GM21786 (cell line): ENCODE results near the gene ATP9A.
"Not testable (repeated sequence)": the region's sequence is repeated elsewhere in the genome, so short reads cannot be mapped to it uniquely, and the experiment has no call there.

ENCODE experiments used
- ATAC-seq: cut with Tn5 transposase; IDR thresholded peaks from one replicate; pipeline ENCODE4 v1.9.1; 2021; ENCODE audit not compliant: unreplicated experiment

The ATP9A gene

DNA sequence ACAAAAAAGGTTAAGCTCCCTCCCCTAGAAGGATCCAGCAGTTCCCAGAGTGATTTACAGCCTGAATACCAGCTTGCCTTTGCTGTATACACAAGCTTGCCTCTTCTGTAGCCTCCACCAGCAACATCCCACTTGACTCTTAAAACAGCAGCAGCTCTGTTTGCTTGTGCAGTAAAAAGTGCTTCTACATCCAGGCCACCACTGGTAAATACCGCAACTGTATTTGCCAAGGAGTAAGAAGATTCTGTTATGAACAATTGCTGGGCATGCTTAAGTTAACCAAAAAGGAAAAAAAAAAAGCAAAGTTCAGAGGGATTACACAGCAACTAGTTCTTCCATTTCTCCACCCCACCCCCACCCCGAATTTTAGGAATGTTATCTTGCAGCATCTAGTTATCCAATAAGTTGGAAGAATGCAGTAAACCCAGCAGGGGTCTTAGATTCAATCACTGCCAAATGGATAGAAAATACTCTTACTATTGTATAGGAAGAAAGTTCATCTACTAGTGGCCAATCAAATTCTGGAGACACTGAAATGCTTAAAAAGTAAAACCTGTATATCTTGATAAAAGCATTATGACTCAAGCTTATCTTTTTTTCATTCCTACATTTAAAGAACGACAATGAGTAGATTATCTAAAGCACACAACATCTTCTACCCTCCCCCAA lies 29.3 kb upstream of the ATP9A start:
- ATAC-seq, result no peak

DNA sequence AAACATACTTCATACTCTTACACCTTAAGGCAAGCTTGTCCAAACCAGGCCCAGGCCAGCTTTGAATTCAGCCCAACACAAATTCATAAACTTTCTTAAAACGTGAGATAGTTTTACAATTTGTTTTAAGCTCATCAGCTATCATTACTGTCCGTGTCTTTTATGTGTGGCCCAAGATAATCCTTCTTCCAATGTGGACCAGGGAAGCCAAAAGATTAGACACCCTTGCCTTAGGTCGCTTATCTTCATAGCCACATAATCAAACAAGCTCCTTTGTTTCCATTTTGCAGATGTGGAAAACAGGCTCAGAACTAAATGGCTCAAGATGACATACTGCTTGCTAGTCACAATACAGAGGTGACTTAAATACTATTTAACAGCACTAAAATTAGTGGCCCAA lies 28.1 kb upstream of the ATP9A start:
- ATAC-seq, result no peak

DNA sequence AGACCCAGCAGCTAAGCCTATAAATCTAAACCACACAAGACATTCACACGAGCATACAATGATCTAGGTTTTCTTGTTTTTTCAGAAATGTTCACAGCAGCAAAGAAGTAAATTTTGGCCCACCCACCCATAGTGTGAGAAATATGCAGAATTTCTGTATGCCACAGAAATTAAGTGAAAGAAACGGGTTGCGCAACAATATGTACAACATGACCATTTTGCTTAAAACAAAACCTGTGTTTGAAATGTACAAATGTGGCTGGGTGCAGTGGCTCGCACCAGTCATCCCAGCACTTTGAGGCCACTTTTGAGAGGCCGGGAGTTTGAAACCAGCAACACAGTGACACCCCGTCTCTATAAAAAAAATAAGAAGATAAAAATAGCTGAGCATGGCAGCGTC lies 24.8 kb upstream of the ATP9A start:
- no peak for ATAC-seq

DNA sequence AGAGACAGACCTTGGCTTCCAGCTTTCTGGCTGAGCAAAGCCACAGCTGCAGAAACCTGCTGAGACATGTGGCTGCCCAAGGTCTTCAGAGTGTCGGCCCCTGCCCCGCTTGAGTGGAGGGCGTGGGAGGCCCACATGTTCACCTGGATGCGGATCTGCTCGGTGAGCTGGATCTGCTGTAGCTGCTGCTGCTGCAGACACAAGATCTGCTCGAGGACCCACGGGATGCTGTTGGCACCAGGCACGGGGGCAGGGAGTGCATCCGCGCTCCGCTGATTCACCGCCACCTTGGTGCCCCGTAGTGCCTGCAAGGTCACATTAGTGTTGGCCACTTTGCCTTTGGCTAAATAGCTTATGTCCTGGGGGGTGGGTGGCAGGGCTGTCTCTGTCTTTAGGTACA lies 23.4 kb upstream of the ATP9A start:
- no peak for ATAC-seq

DNA sequence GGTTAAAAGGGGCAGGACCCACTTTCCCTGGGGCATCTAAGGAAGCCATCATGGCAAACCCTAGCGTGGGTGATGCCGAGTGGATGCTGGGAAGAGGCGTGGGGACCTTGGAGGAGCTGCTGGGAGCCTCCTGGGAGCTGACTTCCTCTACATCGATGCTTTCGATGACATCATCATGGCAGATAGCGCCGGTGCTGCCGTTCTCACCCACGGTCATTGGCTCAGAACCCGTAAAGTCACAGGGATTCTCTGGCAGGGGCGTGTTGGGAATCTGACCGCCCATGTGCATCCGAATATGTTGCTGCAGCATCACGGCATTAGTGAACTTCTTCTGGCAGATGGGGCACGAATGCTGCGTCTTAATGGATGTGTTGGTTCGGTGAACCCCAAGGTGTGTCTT lies 22.1 kb upstream of the ATP9A start:
- no peak for ATAC-seq

DNA sequence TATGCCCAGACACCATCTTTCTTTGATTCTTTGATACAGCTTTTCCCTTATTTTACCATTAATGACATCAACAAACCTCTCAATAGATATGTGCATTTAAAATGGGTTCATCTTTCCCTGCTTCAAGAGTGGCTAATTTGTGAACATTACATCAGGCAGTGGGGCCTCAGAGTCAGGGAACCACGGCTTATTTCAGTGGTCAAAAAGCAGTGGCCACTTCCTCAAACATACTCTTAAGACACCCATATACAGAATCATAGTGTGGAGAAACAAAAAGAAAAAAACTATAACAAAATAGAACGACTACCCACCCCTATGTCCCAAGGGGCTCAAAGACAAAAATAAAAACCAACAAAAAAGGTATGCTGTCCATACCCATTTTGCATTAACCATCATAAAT lies 21.2 kb upstream of the ATP9A start:
- ATAC-seq, result no peak

DNA sequence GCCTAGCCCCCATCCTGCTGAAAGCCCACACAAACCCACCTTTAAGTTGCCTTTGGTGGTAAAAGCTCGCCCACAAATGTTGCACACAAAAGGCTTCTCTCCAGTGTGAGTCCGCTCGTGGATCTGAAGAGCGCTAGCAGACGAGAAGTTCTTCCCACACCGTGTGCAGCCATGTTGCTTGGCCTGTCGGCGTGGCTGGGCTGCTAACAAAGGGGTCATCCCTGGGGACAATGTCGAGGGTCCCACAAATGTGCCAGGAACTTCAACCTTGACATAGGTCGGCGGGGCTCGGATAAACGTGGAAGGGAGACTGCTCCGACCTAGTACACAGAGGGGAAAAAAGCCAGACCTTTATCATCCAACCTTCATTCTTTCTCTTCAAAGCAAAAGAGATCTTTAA lies 20.6 kb upstream of the ATP9A start:
- no peak for ATAC-seq

DNA sequence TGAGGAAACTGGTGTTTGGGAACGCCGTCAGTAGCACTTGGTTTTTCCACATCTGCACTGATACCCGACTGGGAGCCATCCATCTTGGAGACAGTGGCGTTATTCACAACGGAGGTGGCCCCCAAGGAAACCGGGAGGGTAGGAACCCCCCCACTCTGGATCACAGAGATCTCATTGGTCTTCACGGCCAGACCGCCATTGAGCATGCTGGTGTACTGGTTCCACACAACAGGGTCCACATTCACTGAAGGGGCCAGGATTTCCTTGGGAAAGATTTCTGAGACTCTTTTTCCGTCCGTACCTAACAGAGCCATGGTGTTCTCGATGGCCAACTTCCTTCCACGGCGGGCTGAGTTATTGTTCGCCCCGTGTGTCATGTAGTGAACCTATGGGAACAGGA lies 16.1 kb upstream of the ATP9A start:
- no peak for ATAC-seq

DNA sequence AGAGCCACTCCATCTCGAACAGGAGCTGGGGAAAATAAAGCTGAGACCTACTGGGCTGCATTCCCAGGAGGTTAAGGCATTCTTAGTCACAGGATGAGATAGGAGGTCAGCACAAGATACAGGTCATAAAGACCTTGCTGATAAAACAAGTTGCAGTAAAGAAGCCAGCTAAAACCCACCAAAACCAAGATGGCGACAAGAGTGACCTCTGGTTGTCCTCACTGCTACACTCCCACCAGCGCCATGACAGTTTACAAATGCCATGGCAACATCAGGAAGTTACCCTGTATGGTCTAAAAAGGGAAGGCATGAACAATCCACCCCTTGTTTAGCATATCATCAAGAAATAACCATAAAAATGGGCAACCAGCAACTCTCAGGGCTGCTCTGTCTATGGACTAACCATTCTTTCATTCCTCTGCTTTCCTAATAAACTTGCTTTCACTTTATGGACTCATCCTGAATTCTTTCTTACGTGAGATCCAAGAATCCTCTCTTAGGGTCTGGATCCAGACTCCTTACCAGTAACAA lies 10.1 kb upstream of the ATP9A start:
- not testable (repeated sequence) for ATAC-seq

DNA sequence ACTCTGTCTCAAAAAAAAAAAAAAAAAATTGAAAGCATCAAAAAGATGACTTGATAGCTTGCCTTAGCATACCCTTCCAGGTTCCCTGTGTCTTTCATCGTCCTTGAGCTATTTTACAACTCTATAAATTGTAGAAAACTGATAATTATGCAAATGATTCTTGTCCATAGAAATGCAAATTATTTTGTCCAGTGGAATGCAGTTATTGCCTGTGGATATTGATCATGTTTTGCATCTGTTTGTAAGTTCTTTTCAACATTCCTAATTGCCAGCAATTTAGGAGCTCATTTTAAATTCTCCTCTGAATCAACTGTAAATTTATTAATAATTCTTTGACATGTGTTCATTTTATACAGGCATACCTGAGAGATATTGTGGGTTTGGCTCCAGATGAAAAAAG lies 7.1 kb upstream of the ATP9A start:
- no peak for ATAC-seq

DNA sequence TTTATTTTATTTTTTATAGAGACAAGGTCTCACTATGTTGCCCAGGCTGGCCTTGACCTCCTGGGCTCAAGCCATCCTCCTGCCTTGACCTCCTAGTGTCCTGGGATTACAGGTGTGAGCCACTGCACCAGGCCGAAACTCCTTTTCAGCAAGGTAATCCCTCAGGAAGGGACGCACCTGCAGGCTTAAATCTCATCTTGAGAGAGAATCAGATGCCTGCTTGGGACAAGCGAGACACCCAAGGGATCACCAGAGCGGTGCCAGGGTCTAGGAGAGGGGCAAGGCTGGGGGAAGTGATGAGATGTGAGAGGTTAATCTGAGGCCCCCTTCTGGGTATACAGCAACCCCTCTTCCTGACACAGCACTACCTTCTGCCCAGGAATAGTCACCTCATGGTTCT lies 4.0 kb upstream of the ATP9A start:
- ATAC-seq, result no peak

DNA sequence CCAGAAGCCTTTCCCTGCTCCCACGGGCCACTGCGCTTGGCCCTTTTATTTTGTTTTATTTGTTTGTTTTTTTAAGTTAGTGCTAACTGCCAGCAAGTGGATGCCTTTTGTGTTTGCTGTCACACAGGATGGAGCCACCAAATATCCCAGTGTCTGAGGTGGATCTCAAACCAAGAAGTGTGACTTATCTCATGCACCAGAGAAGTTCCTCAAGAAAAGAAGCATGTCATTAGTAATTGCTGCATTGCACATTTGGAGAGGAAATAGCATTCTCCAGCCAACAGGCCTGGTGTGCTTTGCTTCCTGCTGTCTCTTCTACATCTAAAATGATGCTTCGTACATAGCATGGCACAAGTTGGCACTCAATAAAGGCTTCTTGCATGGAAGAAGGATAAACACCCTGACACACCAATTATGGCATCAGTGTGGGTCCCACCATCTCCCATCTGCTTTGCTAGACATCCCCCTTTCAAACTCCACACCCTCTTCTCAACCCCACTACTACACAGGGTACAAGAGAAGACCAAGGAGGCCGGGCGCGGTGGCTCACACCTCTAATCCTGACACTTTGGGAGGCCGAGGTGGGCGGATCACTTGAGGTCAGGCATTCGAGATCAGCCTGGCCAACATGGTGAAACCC lies 1.9 kb upstream of the ATP9A start:
- no peak for ATAC-seq

DNA sequence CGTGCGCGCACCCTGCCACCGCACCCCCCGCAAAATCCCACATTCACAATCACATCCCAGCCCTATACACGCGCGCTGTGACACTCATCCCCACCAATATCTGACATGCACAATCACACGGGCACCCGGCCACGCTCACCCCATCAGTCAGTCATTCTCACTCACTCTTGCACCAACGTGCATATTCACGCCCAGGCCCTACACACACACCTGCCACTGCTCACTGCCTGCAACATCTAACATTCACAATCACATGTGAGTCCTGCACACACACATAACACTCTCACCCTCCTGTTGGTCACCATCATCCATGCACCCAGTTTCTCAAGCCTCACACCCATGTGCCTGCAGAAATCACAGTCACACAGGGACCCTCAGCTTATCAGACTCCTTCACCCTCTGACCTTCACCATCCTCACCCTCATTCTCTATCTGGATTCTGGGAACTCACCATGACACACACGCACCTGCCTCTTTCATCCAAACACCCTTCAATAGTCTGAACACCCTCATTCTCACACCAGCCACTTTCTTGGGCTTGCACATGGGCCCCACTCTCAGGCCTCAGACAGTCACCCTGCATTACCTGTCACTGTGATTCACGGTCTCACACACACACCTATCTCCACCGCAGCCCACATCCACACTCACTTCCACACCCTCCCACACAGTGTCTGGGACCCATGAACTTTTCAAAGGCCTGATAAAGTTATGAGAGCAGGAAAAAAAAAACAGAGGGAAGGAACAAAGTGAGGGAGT lies 748 bp upstream of the ATP9A start:
- ATAC-seq, result no peak

DNA sequence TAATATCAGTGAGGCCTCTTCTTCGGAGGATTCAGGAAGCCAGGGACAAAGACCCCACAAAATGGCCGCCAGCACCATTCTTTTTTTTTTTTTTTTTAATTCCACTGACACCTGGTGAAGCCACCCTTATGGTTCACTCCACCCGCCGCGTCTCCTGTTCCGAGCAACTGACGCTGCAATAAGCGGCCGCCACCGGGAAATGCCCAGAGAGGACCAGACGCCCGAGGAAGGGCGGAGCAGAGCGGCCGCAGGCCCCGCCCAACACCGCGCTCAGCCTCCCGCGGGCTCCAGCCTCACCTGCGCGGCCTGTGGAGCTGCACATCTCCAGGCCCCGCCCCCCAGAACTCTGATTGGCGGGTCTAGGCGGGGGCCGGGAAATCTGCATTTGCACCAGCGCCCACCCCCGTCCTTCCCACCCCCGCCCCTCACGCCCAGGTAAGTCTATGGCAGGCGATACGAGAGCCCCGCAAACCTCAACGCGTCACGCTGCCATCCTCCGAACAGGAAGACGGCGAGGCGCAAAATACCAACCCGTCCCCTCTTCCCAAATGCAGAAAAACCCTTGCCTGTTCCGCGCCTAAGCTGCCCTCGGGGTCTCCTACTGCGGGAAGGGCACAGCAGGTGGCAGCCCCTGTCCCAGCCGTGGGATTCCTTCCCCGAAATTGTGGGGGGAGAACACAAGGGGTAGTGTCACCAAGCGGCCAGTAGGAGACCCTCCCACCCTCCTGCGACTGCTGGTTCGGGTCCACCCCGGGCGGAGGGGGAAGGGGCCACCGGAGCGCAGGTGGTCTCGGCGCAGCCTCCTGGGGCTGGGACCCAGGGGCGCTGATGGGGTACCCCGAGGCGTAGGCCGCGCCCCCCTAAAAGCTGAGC lies 960 bp downstream of the ATP9A start:
- no peak for ATAC-seq

DNA sequence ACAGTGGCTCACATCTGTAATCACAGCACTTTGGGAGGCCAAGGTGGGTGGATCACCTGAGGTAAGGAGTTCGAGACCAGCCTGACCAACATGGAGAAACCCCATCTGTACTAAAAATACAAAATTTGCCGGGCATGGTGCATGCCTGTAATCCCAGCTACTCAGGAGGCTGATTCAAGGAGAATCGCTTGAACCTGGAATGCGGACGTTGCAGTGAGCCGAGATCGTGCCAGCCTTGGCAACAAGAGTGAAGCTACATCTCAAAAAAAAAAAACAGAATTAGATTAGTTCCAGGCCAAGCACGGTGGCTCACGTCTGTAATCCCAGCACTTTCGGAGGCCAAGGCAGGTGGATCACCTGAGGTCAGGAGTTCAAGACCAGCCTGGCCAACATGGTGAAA lies 2.8 kb downstream of the ATP9A start:
- not testable (repeated sequence) for ATAC-seq

DNA sequence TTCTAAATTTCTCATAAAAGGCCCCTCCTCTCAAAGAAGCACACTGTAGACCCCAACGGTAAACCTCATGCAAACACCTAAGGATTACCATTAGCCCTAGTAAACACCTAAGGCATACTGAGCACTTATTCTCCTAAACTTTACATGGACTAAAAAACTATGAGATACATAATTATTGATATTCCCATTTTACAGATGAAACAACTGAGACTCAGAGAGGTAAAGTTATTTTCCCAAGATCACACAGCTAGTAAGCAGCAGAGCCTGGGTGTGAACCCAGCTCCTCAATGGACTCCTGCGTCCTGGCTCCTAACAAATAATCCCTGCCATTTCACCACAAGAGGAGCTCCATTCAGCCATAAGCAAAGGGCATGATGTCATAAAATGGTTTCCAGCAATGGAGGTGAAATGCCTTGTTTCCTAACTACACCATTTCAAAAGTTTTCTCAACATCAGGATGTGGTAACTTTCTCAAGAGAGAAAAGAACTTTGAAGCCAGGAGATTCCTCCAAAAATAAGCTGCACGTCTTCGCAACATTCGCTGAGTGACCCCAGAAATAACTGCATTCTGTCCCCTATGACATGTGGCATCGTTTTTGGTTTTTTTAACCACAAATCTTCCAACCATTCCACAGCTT lies 4.1 kb downstream of the ATP9A start:
- ATAC-seq, result no peak

DNA sequence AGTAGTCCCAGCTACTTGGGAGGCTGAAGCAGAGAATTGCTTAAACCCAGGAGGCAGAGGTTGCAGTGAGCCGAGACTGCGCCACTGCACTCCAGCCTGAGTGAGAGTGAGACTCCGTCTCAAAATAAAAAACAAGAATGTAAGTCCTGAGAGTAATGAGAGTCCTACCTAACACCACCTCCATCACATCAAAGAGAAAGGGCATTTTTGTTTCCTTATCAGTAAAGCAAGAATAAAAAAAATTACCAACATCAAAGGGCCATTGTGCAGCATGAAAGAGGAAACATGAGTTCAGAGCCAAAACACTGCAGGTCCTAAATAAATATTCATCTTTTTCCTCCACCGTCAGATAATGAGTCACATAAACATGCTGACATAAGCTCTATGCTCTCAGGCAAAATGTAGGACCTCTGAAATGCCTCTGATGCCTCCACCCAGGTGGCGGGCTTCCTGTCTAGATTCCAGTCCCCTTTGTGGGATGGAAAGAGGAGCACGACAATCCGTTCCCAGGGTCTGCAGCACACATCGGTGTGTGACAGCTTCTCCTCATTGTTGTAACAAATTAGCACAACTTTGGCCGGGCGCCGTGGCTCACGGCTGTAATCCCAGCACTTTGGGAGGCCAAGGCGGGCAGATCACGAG lies 7.2 kb downstream of the ATP9A start:
- no peak for ATAC-seq

DNA sequence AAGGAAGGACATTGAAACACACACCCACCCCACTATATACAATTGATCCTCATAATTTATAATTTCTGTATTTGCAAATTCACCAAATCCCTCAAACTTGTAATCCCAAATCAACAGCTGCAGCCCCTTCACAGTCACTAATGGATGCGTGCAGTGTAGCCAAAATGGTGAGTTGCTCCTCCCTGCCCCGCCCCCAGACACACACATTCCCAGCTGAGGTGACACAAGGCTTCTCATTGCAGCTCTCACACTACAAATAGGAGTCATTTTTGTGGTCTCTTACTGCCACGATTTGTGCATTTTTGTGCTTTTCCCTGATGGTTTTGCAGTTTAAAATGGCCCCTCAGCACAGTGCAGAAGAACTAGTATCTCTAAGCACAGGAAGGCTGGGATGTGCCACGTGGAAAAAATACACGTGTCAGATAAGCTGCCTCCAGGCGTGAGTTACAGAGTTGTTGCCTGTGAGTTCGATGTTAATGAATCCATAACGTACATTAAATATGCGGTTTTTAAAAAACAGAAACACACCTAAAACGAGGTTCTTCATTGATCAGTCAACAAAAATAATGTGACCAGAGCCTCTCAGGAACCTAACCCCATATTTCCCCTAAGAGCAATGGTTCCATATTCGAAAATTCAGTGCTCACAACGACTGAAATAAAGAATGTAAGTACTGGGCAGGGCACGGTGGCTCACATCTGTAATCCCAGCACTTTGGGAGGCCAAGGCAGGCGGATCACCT lies 8.2 kb downstream of the ATP9A start:
- no peak for ATAC-seq

DNA sequence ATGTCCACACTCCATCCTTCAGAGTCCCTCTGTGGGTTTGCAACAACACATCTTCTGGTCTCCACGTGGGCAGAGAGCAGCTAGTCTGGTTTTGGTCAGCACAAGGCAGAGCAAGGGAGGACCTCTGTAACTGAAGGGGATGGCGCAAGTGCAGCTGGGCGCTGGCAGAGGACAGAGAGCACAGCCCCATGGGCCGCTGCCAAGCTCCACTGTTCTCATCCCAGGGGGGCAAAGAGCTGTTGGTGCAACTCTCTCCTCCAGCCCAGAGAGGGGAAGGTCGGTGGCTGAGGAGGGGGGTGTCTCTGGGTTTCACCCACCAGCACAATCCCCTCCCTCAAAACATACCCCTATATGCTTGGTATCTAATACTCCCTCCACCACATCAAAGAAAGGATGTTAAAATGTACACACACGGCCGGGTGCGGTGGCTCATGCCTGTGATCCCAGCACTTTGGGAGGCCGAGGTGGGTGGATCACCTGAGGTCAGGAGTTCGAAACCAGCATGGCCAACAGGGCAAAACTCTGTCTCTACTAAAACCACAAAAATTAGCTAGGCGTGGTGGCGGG lies 9.1 kb downstream of the ATP9A start:
- ATAC-seq, result no peak
